Mesenchymal stem cell (in vitro differentiated cells and primary cell): Measurements from ENCODE around the gene CELSR1.
A peak's percentile ranks its signal among the peaks of the same experiment; 100 is the strongest.

Experiments
- DNase-seq: peaks from one replicate; pipeline ENCODE4 v3.0.0-alpha.2; 2013
- H2AFZ ChIP-seq: one replicate; pipeline ENCODE4 v1.6.1; 2013; ENCODE audit warnings: low read depth, mild to moderate bottlenecking, control low read depth, inconsistent platforms, low read length, moderate library complexity
- H2AK5ac ChIP-seq: 2 replicates; pipeline ENCODE4 v1.6.1; 2013; ENCODE audit warnings: low read length, moderate library complexity, mild to moderate bottlenecking, inconsistent platforms; ENCODE audit not compliant: severe bottlenecking
- H2BK120ac ChIP-seq: one replicate; pipeline ENCODE4 v1.6.1; 2013; ENCODE audit warnings: low read depth, mild to moderate bottlenecking, inconsistent platforms, low read length, moderate library complexity
- H2BK12ac ChIP-seq, 2 experiments: one replicate each; pipeline ENCODE4 v1.6.1; 2013; ENCODE audit warnings: inconsistent platforms in 2 of 2, low read length in 2 of 2, mild to moderate bottlenecking in 2 of 2, moderate library complexity in 2 of 2, control low read depth in 1 of 2
- H2BK15ac ChIP-seq: one replicate; pipeline ENCODE4 v1.6.1; 2013; ENCODE audit warnings: mild to moderate bottlenecking, low read depth, inconsistent platforms; ENCODE audit not compliant: poor library complexity, severe bottlenecking
- H2BK5ac ChIP-seq: 2 replicates; pipeline ENCODE4 v1.6.1; 2013; ENCODE audit warnings: low read depth, mild to moderate bottlenecking, low read length, control low read depth, inconsistent platforms; ENCODE audit not compliant: poor library complexity, severe bottlenecking
- H3K14ac ChIP-seq, 2 experiments: one replicate each; pipeline ENCODE4 v1.6.1; 2013; ENCODE audit warnings: inconsistent platforms in 2 of 2, low read length in 2 of 2, control low read depth in 1 of 2, mild to moderate bottlenecking in 1 of 2, moderate library complexity in 1 of 2
- H3K18ac ChIP-seq, 2 experiments: one replicate each; pipeline ENCODE4 v1.6.1; 2013; ENCODE audit warnings: inconsistent platforms in 2 of 2, low read length in 2 of 2, control low read depth in 1 of 2, low read depth in 1 of 2, mild to moderate bottlenecking in 1 of 2
- H3K23ac ChIP-seq, 2 experiments: one replicate each; pipeline ENCODE4 v1.6.1; 2013; ENCODE audit warnings: inconsistent platforms in 2 of 2, low read length in 2 of 2, mild to moderate bottlenecking in 2 of 2, moderate library complexity in 2 of 2, control low read depth in 1 of 2
- H3K27ac ChIP-seq: 2 replicates; pipeline ENCODE4 v1.5.1; 2013; ENCODE audit warnings: mild to moderate bottlenecking, moderate library complexity, low read length, control low read depth, inconsistent platforms; ENCODE audit not compliant: poor library complexity, severe bottlenecking
- H3K27me3 ChIP-seq, 2 experiments: 2 replicates each; pipeline versions ENCODE4 v1.6.1 to v1.7.0; 2013; ENCODE audit warnings: low read length in 2 of 2, mild to moderate bottlenecking in 2 of 2, moderate library complexity in 2 of 2, control low read depth in 1 of 2, inconsistent platforms in 1 of 2; ENCODE audit not compliant: control insufficient read depth in 1 of 2, insufficient read depth in 1 of 2
- H3K36me3 ChIP-seq, 2 experiments: 2 replicates each; pipeline versions ENCODE4 v1.6.1 to v1.7.0; 2013; ENCODE audit warnings: low read length in 2 of 2, control low read depth in 1 of 2, inconsistent platforms in 1 of 2, low read depth in 1 of 2, mild to moderate bottlenecking in 1 of 2; ENCODE audit not compliant: insufficient read depth in 2 of 2, control insufficient read depth in 1 of 2
- H3K4ac ChIP-seq, 2 experiments: one replicate each; pipeline ENCODE4 v1.6.1; 2013; ENCODE audit warnings: inconsistent platforms in 2 of 2, low read length in 2 of 2, mild to moderate bottlenecking in 2 of 2, moderate library complexity in 2 of 2, control low read depth in 1 of 2, low read depth in 1 of 2
- H3K4me1 ChIP-seq: 2 replicates; pipeline ENCODE4 v1.6.1; 2013; ENCODE audit warnings: low read depth, low read length, control low read depth; ENCODE audit not compliant: control insufficient read depth, insufficient read depth
- H3K4me2 ChIP-seq: 2 replicates; pipeline ENCODE4 v1.6.1; 2013; ENCODE audit warnings: low read length, mild to moderate bottlenecking, inconsistent platforms; ENCODE audit not compliant: poor library complexity, severe bottlenecking
- H3K4me3 ChIP-seq, 2 experiments: 2 replicates each; pipeline versions ENCODE4 v1.5.1 to v1.7.0; 2013; ENCODE audit warnings: low read length in 2 of 2, mild to moderate bottlenecking in 2 of 2, control low read depth in 1 of 2, low read depth in 1 of 2; ENCODE audit not compliant: insufficient read depth in 1 of 2
- H3K79me1 ChIP-seq: replicated peaks from 2 replicates; pipeline ENCODE4 v1.6.1; 2013; ENCODE audit warnings: mild to moderate bottlenecking, control low read depth, low read length, inconsistent platforms; ENCODE audit not compliant: poor library complexity, severe bottlenecking
- H3K9ac ChIP-seq: 2 replicates; pipeline ENCODE4 v1.7.0; 2013; ENCODE audit warnings: mild to moderate bottlenecking, low read length, moderate library complexity
- H3K9me3 ChIP-seq: 2 replicates; pipeline ENCODE4 v1.7.0; 2013; ENCODE audit warnings: mild to moderate bottlenecking, low read length; ENCODE audit not compliant: control insufficient read depth
- H4K8ac ChIP-seq: one replicate; pipeline ENCODE4 v1.6.1; 2013; ENCODE audit warnings: inconsistent platforms, mild to moderate bottlenecking, low read length, moderate library complexity
- H4K91ac ChIP-seq: one replicate; pipeline ENCODE4 v1.6.1; 2013; ENCODE audit warnings: mild to moderate bottlenecking, low read length, inconsistent platforms
- WGBS: methylation state at CpG from one replicate; pipeline ENCODE4 v1.1.7; 2013; ENCODE audit warnings: mixed read lengths; 5-methylcytosine and 5-hydroxymethylcytosine counted together

The CELSR1 gene

GRCh38 chr22:46449974-46450745 is 87.3 kb downstream of the CELSR1 start:
- Histone ChIP-seq H3K4ac (no peak overlapping the region), H3K79me1 (peaks cover 47% of the 10 kb centered on the region), H3K27me3 (peaks cover 0 to 95% of the 10 kb centered on the region in 2 experiments), H4K91ac (no peak overlapping the region), H3K4me2 (no peak overlapping the region), H3K4me1 (peaks cover 42% of the 10 kb centered on the region), H3K9ac (no peak overlapping the region), H3K4me3 (no peak overlapping the region), H3K27ac (no peak overlapping the region), H3K36me3 (peaks cover 0 to 25% of the 10 kb centered on the region in 2 experiments), H3K18ac (no peak overlapping the region), H2AK5ac (no peak overlapping the region), H2BK15ac (no peak overlapping the region), H2AFZ (no peak overlapping the region), H2BK5ac (no peak overlapping the region), H3K14ac (no peak overlapping the region), H3K9me3 (no peaks in the 10 kb centered on the region), H2BK120ac (no peak overlapping the region), H4K8ac (no peak overlapping the region), H2BK12ac (no peak overlapping the region), H3K23ac (no peak overlapping the region)
- DNase-seq: no peak
- WGBS: 85% methylated on average over 16 of the region's 16 CpGs

DNA sequence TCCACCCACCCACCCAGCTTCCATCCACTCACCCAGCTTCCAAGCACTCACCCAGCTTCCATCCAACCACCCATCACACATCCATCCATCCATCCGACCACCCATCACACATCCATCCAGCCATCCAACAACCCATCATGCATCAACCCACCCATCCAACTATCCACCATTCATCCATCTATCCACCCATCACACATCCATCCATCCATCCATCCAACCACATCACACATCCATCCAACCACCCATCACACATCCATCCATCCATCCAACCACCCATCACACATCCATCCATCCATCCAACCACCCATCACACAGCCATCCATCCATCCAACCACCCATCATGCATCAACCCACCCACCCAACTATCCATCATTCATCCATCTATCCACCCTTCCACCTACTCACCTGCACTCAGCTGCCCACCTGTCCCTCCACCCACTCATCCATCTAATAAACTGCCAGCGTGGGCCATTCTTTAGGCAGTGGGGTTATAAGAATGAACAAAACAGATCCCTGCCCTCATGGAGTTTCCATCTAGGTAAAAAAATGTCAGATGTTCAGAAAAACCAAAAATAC is 88.2 kb downstream of the CELSR1 start:
- no peak overlapping the region for H3K14ac ChIP-seq

GRCh38 chr22:46448333-46448732 is 89.1 kb downstream of the CELSR1 start:
- Histone ChIP-seq H2AFZ (no peak overlapping the region), H3K27ac (no peak overlapping the region), H2BK5ac (no peak overlapping the region), H3K79me1 (peaks cover 39% of the 10 kb centered on the region), H3K27me3 (peaks cover 0 to 81% of the 10 kb centered on the region in 2 experiments), H3K4me2 (no peak overlapping the region), H3K4me3 (no peak overlapping the region), H3K14ac (no peak overlapping the region), H3K4ac (no peak overlapping the region), H2BK15ac (no peak overlapping the region), H4K91ac (no peak overlapping the region), H3K18ac (no peak overlapping the region), H3K23ac (no peak overlapping the region), H3K9ac (no peak overlapping the region), H2BK120ac (no peak overlapping the region), H4K8ac (no peak overlapping the region), H3K4me1 (peaks cover 39% of the 10 kb centered on the region), H3K9me3 (no peaks in the 10 kb centered on the region), H2AK5ac (peak overlapping the region; percentile 49), H3K36me3 (peaks cover 0 to 25% of the 10 kb centered on the region in 2 experiments), H2BK12ac (no peak overlapping the region)
- no peak for DNase-seq
- WGBS: 89% methylated on average over 2 of the region's 6 CpGs

More for the DNA sequence above, 88.2 kb downstream of the CELSR1 start:
- no peak overlapping the region for H3K9ac ChIP-seq
- H3K27me3 ChIP-seq: peaks cover 0 to 87% of the 10 kb centered on the region in 2 experiments
- H2BK5ac ChIP-seq: no peak overlapping the region
- no peaks in the 10 kb centered on the region for H3K9me3 ChIP-seq
- H4K8ac ChIP-seq: no peak overlapping the region
- peaks cover 46% of the 10 kb centered on the region for H3K79me1 ChIP-seq
- H3K4me2 ChIP-seq: no peak overlapping the region
- H3K36me3 ChIP-seq: peaks cover 0 to 25% of the 10 kb centered on the region in 2 experiments
- H2BK120ac ChIP-seq: no peak overlapping the region
- no peak for DNase-seq
- no peak overlapping the region for H3K4ac ChIP-seq
- H3K27ac ChIP-seq: no peak overlapping the region
- H2BK12ac ChIP-seq: no peak overlapping the region
- 56% methylated on average over 2 of the region's 2 CpGs for WGBS
- no peak overlapping the region for H3K4me3 ChIP-seq
- H4K91ac ChIP-seq: no peak overlapping the region
- no peak overlapping the region for H3K18ac ChIP-seq
- no peak overlapping the region for H2AFZ ChIP-seq
- no peak overlapping the region for H2AK5ac ChIP-seq
- H3K23ac ChIP-seq: no peak overlapping the region
- no peak overlapping the region for H2BK15ac ChIP-seq
- H3K4me1 ChIP-seq: peaks cover 36% of the 10 kb centered on the region

GRCh38 chr22:46447906-46448305 is 89.5 kb downstream of the CELSR1 start:
- H3K4me3 ChIP-seq: no peak overlapping the region
- H3K27ac ChIP-seq: no peak overlapping the region
- H3K18ac ChIP-seq: no peak overlapping the region
- no peak overlapping the region for H2BK15ac ChIP-seq
- no peak for DNase-seq
- WGBS: 87% methylated on average over 5 of the region's 5 CpGs
- no peak overlapping the region for H2AFZ ChIP-seq
- no peak overlapping the region for H2BK120ac ChIP-seq
- H3K36me3 ChIP-seq: peaks cover 0 to 22% of the 10 kb centered on the region in 2 experiments
- peaks cover 0 to 81% of the 10 kb centered on the region in 2 experiments for H3K27me3 ChIP-seq
- H4K91ac ChIP-seq: no peak overlapping the region
- H2AK5ac ChIP-seq: no peak overlapping the region
- H3K14ac ChIP-seq: no peak overlapping the region
- no peak overlapping the region for H2BK12ac ChIP-seq
- peaks cover 35% of the 10 kb centered on the region for H3K79me1 ChIP-seq
- H3K9ac ChIP-seq: no peak overlapping the region
- H3K23ac ChIP-seq: no peak overlapping the region
- no peak overlapping the region for H4K8ac ChIP-seq
- no peak overlapping the region for H2BK5ac ChIP-seq
- peaks cover 39% of the 10 kb centered on the region for H3K4me1 ChIP-seq
- no peaks in the 10 kb centered on the region for H3K9me3 ChIP-seq
- H3K4me2 ChIP-seq: no peak overlapping the region
- no peak overlapping the region for H3K4ac ChIP-seq
